ENCODE results near the gene MACO1.
"Not testable (repeated sequence)": the region's sequence is repeated elsewhere in the genome, so short reads cannot be mapped to it uniquely, and the experiment has no call there.

The MACO1 gene

DNA sequence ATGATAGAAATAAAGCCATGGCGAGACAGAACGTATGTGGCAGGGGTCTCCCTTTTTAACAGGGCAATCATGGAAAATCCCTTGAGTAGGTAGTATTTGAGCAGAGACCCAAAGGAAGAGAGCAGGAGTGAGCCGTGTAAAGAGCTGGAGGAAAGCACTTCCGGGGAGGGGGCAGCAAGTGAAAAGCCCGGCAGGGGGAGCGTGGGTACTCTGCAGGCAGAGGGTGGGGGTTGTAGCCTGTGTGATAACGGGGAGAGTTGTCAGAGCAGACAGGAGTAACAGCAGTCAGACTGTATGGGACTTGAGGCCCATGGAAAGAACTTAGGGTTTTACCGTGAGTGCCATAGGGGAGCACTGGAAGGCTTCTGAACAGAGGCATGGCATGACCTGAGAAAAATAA is 61.6 kb downstream of the MACO1 start:
- DNase-seq, result no peak

DNA sequence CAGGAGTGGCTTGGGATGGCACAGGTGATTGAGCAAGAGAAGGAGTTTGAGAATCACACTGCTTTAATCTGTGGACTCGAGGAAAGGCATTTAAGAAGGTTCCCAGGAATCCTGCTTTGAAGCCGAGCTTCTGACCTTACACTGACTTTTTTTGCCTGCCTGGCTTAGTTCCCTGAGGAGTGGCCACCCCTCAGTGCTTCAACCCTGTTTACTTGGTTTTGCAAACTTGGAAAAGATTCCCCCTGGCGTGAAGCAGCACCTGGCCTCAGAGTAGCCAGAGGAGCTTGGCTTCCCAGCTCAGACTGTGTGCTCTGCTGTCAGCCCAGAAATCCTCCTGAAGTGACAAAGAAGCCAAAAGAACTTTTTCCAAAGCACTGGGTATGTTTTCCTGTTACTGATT is 64.3 kb downstream of the MACO1 start:
- no peak for DNase-seq

DNA sequence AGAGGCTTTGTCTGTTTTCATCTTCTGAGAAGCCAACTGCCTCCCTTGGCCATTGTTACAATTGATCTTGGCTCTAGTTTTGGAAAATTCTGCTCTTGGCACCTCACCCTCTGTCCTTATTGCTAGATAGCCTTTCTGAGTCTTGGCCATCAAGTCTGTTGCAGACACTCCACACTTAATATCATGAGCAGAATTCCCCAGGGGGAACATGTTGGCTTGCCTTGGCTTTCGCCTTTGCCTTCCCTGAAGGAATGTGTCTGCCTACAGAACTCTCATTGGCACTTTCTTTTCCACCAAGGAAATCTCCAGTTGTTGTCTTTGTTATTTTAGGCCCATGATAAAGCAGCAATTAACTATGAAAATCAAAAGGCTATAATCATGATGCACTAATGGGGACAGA is 70.0 kb downstream of the MACO1 start:
- DNase-seq, result no peak

DNA sequence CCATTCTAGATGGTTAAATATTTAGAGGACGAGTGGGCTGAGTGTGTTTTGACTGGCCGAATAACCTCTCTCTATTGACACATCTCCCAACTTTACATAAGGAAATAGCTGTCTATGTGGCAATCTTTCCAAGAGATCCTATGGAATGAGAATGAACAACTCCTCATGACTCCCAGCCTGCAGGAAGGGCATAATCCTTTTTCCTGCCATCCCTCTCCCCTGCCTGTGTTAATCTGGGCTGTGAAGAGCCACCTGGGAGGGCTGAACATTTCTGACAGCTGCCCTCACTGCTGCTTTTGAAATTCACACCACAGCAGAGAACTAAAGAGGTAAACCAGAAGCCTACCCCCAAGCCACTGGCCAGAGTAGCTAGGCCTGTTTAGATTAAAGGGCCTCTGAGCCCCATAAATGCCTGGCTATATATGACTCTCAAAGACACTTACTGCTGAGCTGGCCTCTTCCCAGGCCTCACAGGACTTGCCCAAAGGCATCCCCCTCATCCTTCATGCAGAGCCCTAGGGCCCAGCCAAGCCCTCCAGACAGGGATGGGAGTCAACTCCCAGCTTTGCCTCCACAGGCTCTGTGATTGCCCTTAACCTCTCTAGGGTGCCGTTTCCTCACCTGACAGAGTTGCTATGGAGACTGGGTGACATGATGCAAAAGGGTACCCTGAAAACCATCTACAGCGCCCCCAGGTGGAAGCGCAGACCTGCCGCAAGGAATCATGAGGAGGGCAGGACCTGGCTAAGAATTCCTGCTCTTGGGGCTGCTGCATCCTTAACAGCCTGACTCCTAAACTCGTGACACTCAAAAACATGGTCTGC is 70.8 kb downstream of the MACO1 start:
- DNase-seq, result no peak

DNA sequence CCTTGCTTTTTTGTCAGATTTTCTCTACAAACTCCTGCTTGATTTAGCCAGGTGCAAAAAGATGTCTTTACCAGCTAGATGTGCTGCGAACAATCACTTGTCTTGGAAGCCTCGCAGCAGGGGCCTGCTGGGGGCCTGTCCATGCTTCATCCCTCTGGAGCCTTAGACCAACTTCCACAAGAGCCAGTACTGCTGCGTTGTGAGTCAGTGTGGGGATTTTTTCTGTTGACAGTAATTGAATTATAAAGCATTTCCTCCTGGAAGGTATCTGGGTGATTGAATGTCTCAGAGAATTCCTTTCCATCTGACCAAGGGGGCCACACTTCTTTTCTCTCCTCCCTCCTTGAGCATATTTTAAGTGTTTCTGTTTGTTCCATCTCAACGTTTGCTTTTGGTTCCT is 72.3 kb downstream of the MACO1 start:
- DNase-seq, result no peak

DNA sequence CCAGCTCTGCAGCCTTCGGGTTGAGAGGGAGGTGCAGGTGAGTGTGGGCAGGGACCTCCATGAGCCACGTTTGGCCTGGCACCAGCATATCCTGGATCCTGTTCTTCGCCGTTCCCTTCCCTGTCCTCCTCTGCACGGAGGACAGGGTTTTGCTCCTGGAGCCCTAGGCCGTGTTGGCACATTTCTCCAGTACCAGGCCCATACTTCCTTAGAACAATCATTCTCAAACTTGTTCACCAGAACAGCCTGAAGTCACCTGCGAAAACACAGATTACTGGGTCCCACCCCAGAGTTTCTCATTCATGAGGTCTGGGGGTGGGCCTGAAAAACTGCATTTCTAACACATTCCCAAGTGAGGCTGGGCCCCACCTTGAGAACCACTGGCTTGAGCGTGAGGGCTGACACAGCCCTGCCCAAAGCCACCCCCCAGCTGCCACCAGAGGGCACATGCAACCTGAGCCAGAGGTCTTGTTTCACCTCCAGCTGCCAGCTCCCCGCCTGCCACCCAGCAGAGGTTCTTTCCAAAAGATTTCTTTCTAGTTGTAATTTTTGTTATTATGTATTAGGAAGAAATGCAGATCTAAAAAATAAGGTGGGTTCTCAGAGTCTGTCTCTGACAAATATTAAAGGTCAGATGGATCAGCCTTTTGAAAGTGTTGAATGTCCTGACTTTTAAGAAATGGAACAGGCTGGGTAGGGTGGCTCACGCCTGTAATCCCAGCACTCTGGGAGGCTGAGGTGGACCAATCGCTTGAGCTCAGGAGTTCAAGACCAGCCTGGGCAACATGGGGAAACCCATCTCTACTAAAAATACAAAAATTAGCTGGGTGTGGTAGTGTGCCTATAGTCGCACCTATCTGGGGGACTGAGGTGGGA is 73.1 kb downstream of the MACO1 start:
- DNase-seq, result no peak

DNA sequence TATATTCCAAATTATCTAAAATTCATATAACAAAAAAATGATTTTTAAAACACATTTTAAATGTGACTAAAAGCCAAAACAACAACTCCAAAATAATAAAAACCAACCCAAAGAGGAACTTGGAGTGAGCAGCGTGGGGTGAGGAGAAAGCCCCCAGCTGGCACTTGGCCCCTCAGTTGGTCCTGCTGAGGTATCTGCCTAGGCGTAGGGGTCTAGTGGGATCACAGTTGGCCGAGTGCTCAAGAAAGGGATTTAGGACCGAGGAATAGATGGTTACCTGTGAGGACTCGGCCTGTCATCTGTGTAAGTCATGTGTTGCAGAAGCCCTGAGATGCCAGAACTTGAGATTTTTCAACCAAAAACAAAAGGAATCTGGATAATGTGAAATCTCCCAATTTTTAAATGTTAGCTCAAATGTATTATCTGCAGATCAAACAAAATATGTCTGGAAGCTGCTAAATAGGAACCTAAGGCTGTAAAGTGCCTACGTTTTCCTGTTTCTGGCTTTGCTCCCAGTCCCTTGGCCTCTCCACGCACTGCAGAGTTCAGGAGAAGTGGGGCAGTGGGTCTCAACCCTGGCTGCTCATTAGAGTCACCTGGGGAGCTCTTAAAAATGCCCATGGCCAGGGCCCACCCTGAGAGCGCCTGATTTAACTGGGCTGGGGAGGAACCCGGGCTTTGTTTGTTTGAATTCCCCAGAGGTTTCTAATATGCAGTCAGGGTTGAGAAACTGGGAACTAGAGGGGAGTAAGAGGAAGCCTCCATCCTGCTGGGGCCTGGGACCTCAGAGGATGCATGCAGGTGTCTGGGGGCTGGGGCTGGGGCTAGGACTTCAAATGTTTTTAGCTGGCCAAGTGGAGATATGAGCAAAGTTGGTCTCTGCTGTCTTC is 74.3 kb downstream of the MACO1 start:
- no peak for DNase-seq

DNA sequence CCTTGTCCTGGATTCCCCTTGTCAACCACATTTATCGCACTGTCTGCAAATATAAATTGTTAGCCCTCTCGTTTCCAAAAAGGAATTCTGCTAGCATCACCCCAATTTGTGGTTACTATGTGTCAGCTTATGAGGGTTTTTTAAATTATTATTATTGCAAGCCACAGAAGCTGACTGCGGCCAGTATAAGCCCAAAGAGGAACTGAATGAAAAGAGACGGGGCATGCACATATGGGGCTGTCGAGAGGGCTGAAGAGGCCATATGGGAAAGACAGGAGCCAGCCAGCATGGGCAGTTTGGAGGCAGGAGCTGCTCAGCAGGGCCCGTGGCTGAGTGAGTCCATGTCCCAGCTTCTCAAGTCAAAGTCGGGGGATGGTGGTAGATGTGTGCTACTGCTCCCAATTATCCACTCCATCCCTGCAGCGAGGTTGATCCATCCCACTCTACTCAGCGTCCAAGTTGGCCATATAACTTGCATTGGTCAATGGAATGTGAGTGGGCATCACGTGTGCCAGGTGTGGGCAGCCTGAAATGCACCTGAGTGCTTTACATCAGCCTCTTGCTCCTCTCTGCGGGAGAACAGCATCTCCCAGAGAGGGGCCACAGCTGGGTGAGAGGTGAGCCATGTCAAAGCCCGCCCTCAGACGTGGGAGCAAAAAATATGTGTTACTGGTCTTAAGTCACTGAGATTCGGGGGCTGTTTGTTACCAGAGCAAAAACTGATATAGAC is 75.1 kb downstream of the MACO1 start:
- no peak for DNase-seq

DNA sequence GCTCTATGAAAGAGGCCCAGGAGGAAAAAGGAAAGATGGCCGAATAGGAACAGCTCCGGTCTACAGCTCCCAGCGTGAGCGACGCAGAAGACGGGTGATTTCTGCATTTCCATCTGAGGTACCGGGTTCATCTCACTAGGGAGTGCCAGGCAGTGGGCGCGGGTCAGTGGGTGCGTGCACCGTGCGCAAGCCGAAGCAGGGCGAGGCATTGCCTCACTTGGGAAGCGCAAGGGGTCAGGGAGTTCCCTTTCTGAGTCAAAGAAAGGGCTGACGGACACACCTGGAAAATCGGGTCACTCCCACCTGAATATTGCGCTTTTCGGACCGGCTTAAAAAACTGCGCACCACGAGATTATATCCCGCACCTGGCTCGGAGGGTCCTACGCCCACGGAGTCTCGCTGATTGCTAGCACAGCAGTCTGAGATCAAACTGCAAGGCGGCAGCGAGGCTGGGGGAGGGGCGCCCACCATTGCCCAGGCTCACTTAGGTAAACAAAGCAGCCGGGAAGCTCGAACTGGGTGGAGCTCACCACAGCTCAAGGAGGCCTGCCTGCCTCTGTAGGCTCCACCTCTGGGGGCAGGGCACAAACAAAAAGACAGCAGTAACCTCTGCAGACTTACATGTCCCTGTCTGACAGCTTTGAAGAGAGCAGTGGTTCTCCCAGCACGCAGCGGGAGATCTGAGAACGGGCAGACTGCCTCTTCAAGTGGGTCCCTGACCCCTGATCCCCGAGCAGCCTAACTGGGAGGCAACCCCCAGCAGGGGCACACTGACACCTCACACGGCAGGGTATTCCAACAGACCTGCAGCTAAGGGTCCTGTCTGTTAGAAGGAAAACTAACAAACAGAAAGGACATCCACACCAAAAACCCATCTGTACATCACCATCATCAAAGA is 76.1 kb downstream of the MACO1 start:
- not testable (repeated sequence) for DNase-seq

DNA sequence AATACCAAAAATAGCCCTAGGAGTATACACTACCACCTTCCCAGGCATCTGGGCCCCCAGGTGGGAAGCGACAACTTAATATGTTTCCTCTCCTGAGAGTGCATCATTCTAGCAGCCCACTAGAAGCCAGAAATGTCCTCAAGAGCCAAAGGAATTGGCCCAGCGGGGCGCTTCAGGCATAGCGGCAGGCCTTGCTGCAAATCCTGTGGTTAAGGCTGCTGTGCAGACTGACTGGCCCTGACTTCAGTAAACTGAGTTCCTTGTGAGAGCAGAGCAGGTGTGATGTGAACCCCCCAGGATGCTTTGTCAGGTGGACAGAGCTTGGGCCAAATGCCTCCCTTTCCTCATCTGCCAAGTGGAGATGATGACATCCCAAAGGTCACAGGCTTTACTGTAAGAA is 83.0 kb downstream of the MACO1 start:
- no peak for DNase-seq

DNA sequence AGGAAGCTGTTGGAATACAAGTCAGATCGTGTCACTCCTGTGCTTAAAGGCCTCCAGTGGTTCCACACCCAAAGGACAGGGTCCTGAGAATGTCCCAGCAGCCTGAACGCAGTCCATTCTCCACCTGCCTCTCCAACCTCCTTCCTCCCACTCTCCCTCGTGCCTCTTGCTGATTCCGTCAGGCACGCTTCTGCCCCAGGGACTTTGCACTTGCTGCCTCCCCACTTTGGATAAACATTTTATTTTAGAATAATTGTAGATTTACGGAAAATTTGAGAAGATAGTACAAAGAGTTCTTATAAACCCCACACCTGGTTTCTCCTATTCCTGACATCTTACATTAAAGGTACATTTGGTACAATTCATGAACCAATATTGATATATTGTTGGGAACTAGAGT is 84.3 kb downstream of the MACO1 start:
- no peak for DNase-seq

DNA sequence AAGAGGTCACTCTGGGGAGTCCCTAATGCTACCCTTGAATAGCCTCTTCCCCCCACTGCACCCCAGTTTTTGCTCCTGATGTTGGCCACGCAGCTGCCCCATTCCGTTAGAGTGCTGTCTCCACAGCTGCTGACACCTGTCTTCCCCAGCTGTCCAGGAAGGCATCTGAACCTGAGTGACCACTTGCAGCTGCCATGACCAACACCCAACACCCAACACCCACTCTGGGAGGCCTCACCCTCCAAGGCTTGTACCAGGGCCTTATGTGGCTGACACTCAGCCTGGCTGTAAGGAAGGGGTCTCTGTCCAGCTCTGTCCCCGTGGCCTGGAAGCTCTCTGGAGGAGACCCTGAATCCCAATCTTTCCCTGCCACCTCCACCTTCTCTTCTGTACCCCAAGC is 86.0 kb downstream of the MACO1 start:
- no peak for DNase-seq

DNA sequence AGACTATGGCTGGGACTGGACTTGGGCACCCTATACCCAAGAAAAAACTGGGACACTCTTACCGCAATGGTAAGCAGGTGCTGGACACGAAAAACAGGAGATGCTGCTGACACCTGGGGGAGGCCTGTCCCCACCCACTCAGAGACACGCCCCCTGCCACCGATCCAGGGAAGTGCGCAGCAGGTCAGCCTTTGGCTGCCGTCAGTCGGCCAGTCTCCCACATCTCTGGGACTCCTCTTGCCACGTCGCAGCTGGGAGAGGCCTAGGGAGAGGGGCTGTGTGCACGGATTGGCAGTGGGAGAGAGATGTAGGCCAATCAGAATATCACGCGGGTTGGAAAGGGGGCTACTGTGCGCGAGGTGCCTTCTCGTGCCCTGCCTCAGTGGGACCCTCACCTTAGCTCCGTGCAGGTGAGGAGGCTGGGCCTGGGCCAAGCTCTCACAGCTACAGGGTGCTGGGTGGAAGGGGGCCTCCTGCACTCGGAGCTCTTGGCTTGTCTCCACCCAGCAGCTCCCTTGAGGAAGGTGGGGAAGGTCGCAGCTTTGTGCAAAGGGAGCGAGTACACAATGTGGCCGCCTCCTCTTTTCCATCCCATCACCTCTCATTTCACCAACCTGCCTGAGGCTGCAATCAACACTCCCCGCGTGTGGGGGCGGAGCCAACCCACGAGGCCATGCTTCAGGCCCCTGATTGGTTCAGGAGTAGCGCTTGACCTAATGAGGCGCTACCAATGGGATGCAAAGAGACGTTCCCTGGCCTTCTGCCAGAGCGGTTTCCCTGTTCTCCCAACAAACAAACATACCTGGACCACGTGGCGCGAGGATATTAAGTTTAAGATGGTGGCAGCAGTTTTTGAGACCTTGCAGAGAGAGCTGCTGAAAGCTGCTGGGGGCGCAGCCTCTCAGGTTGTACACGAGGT is 87.0 kb downstream of the MACO1 start:
- no peak for DNase-seq

DNA sequence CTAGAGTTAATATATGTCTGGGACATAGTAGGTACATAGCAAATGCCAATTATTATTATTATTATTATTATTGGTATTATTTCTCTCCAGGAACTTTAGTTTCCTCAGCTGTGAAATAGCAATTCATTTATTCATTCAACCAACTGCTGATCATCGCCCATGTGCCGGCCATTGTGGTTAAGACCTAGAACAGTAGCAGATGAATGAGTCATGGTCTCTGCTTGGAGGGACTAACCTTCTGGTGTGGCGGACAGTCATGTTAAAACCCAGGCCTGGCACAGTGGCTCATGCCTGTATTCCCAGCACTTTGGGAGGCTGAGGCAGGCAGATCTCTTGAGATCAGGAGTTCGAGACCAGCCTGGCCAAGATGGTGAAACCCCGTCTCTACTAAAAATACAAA is 88.9 kb downstream of the MACO1 start:
- DNase-seq, result no peak

DNA sequence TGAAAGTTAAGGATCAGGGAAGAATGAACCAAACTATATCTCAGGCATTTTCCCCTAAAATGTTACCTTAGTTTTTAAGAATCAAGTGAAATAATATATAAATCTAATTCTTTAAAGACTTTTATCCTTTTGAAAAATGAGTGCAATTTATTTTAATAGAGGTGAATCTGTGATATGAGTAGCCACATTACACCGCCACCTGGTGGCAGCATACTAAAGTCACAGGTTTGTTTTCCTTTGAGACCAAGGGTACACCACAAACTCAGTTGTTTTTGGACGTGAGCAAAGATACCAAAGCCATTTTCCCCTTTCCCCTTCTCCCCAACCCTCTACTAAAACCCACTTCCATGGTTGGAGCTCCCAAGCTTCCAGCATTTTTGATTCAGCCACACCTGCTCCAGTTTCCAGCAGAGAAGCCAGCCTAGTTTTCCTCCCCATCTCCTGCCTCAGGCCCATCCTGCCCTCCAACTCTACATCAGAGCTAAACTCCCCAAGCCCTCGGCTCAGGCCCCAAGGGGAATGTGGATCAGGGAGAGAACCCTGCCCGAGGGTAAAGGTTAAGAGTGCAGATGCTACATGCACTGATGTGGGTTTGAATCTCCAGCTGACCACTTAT is 89.9 kb downstream of the MACO1 start:
- peak; percentile 64 for DNase-seq

DNA sequence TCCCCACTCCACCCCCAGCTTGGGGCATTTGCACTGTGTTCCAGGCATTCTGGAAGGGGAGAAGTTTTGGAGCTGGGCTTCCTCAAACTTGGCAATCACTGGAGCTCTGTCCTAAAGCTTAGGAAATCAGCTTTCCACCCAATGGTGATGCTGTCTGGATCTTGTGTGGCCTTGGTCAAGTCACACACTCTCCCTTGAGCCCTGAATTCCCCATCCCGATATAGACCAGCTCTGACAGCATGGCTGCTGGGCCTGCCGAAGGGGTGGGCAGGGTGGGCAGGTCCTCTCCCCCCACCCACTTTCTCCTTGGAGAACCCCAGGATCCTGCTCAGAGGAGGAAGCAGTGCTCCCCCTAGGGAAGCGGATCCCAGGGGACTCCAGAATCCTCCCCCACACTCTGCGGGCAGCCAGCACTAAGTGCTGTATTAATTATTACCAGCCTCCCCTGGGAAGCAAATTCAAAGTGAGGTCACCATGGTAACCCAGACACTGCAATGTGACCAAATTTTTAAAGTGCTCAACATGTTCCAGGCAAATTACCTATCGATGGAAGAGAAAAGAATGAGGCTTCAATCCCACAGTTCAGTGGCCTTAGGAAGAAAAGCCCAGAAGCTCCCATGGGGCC is 91.4 kb downstream of the MACO1 start:
- no peak for DNase-seq

DNA sequence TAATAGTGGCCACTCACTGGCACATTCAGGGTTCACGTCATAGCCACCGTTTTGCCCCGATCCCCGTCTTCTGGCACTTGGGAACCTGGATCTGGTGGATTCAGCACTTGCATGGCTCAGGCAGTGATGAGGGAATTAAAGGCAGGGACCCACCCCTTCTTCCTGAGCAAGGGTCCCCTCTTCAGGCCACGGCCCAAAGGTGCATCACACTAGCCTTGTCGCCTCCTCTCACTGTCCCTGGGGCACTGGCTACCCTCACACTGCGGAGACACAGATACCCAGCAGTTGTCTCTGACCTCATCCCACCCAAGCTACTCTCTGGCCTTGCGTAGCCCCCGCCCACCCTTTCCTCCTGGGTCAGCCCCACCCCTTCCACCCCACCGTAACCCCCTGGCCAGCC is 92.8 kb downstream of the MACO1 start:
- no peak for DNase-seq

DNA sequence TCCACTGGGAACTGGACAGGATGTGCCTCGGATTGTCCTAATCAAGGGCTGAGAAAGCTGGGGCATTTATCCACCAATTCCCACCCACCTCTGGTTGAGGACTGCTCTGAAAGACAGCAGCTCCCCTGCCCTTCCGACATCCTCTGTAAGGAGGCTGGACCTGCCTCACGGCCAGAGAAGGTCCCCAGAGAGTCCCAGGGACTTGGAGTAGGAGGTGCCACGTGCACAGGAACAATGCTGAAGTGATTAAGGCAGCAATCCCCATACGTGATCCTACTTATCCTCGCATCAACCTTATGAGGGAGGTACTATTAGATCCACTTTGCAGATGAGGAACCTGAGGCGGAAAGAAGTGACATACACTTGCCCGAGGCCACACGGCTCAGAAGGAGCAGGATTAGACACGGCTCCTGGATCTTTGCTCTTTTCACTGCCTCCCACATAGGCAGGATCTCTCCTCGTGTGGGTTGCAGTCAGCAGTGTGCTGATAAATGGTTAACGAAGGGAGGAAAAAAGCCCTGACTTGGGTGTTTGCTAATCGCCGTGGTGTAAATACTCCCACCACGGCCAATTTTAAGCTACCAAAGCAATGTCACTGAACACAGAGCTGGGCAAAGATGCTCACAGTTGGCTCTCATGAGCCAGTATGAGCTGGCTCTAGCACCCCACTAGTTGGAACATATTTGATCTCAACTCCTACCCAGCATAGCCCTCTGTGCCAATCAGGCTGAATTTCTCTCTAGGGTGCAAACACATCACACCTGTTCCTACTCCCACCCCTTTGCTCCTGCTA is 94.1 kb downstream of the MACO1 start:
- DNase-seq, result no peak

DNA sequence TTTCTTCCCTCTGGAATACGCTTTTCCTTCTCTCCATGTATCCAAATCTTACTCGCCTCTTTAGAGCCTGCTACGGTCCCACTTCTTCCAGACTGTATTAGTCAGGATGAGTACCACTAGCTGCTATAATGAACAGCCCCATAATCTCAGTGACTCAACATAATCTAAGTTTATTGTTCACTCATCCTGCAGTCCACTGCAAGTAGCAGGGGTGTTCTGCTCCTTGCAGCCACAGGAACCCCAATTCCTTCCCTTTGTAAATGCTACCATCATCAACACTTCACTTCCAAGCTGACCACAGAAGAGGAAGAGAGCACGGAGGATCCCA is 94.6 kb downstream of the MACO1 start:
- DNase-seq, result no peak

Data from femur (tissue), 1 donor.